MM.1S (cell line): ENCODE measurements around the gene DDX27.

ENCODE experiments used
- DNase-seq: peaks from one replicate; pipeline ENCODE4 v3.0.0-alpha.2; 2015
- H2AFZ ChIP-seq: fragments of 300-600 bp; sonication (generic); 2 replicates; pipeline ENCODE4 v1.6.0; 2016; ENCODE audit warnings: antibody characterized with exemption, low read length
- H3F3A ChIP-seq: fragments of 300-600 bp; sonication (generic); 2 replicates; pipeline ENCODE4 v1.6.1; 2016; ENCODE audit warnings: mild to moderate bottlenecking, antibody characterized with exemption, low read length, moderate library complexity, mixed read lengths; ENCODE audit not compliant: insufficient read depth
- H3K27ac ChIP-seq: fragments of 300-600 bp; sonication (generic); 2 replicates; pipeline ENCODE4 v1.5.1; 2016; ENCODE audit warnings: mild to moderate bottlenecking, low read length
- H3K27me3 ChIP-seq: fragments of 300-600 bp; sonication (generic); replicated peaks from 2 replicates; pipeline ENCODE4 v1.6.0; 2016; ENCODE audit warnings: low read length; ENCODE audit not compliant: insufficient read depth
- H3K36me3 ChIP-seq: fragments of 300-600 bp; sonication (generic); replicated peaks from 2 replicates; pipeline ENCODE4 v1.6.1; 2016; ENCODE audit warnings: mild to moderate bottlenecking, low read length, mixed read lengths; ENCODE audit not compliant: insufficient read depth
- H3K4me1 ChIP-seq: fragments of 300-600 bp; sonication (generic); 2 replicates; pipeline ENCODE4 v1.6.1; 2016; ENCODE audit warnings: low read length, mixed read lengths
- H3K4me2 ChIP-seq: fragments of 300-600 bp; sonication (generic); 2 replicates; pipeline ENCODE4 v1.6.0; 2016; ENCODE audit warnings: low read depth, low read length
- H3K4me3 ChIP-seq: fragments of 300-600 bp; sonication (generic); 2 replicates; pipeline ENCODE4 v1.5.1; 2016; ENCODE audit warnings: low read length, mixed read lengths
- H3K79me2 ChIP-seq: fragments of 300-600 bp; sonication (generic); 2 replicates; pipeline ENCODE4 v1.6.1; 2016; ENCODE audit warnings: mixed run types, low read length, mixed read lengths
- H3K9ac ChIP-seq: fragments of 300-600 bp; sonication (generic); 2 replicates; pipeline ENCODE4 v1.6.1; 2016; ENCODE audit warnings: low read length, mixed read lengths
- H3K9me2 ChIP-seq: fragments of 300-600 bp; sonication (generic); replicated peaks from 2 replicates; pipeline ENCODE4 v1.6.1; 2016; ENCODE audit warnings: mild to moderate bottlenecking, low read length, mixed read lengths; ENCODE audit not compliant: insufficient read depth
- H3K9me3 ChIP-seq: fragments of 300-600 bp; sonication (generic); replicated peaks from 2 replicates; pipeline ENCODE4 v1.6.1; 2016; ENCODE audit warnings: mild to moderate bottlenecking, low read length, mixed read lengths; ENCODE audit not compliant: insufficient read depth
- H4K20me1 ChIP-seq: fragments of 300-600 bp; sonication (generic); 2 replicates; pipeline ENCODE4 v1.6.1; 2016; ENCODE audit warnings: mild to moderate bottlenecking, low read length, moderate library complexity, mixed read lengths; ENCODE audit not compliant: insufficient read depth
- EZH2 ChIP-seq: fragments of 300-600 bp; sonication (generic); optimal IDR thresholded peaks from 2 replicates; pipeline ENCODE3; 2017; ENCODE audit warnings: low read depth, mild to moderate bottlenecking, antibody characterized with exemption, low read length, mixed read lengths
- EZH2phosphoT487 ChIP-seq: fragments of 300-600 bp; sonication (generic); IDR thresholded peaks from 2 replicates; pipeline ENCODE4 v1.6.1; 2018; ENCODE audit warnings: antibody characterized with exemption, low read length
- TF ChIP-seq, protein P1 (sequence below): fragments of 300-600 bp; sonication (generic); IDR thresholded peaks from 2 replicates; pipeline ENCODE4 v1.5.1; 2016; ENCODE audit warnings: antibody characterized with exemption, low read length, mixed read lengths

The DDX27 gene

DNA sequence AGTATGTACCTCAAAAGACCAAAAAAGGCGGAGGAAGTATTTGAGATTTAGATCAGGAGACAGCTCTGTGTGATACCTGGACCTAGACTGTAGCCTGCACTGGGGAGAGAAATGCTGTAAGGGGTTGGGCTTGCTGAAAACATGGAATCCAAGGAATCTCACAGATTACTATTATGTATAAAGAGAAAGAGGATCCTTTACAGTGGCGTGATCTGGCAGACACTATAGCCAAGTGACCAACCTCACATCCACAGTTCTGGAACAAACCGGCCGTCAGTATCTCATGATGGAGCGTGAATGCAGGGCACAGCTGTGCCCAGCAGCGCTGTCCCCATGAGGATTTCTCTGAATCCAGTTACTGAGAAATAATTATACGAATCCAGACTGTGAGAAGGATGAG lies 12.3 kb downstream of the DDX27 start:
- Histone ChIP-seq H3K36me3 (no peaks in the 10 kb centered on the region), H4K20me1 (no peaks in the 10 kb centered on the region), H3K79me2 (no peaks in the 10 kb centered on the region), H3K9ac (no peak overlapping the region), H2AFZ (no peak overlapping the region), H3F3A (no peaks in the 10 kb centered on the region), H3K27me3 (no peaks in the 10 kb centered on the region), H3K4me2 (no peak overlapping the region), H3K27ac (no peak overlapping the region), H3K4me3 (no peak overlapping the region), H3K9me3 (no peaks in the 10 kb centered on the region), H3K4me1 (no peaks in the 10 kb centered on the region), H3K9me2 (no peaks in the 10 kb centered on the region)
- no peak for TF ChIP-seq EZH2phosphoT487
- TF ChIP-seq, protein P1, sequence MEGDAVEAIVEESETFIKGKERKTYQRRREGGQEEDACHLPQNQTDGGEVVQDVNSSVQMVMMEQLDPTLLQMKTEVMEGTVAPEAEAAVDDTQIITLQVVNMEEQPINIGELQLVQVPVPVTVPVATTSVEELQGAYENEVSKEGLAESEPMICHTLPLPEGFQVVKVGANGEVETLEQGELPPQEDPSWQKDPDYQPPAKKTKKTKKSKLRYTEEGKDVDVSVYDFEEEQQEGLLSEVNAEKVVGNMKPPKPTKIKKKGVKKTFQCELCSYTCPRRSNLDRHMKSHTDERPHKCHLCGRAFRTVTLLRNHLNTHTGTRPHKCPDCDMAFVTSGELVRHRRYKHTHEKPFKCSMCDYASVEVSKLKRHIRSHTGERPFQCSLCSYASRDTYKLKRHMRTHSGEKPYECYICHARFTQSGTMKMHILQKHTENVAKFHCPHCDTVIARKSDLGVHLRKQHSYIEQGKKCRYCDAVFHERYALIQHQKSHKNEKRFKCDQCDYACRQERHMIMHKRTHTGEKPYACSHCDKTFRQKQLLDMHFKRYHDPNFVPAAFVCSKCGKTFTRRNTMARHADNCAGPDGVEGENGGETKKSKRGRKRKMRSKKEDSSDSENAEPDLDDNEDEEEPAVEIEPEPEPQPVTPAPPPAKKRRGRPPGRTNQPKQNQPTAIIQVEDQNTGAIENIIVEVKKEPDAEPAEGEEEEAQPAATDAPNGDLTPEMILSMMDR = no peak
- no peak for TF ChIP-seq EZH2
- DNase-seq = no peak

DNA sequence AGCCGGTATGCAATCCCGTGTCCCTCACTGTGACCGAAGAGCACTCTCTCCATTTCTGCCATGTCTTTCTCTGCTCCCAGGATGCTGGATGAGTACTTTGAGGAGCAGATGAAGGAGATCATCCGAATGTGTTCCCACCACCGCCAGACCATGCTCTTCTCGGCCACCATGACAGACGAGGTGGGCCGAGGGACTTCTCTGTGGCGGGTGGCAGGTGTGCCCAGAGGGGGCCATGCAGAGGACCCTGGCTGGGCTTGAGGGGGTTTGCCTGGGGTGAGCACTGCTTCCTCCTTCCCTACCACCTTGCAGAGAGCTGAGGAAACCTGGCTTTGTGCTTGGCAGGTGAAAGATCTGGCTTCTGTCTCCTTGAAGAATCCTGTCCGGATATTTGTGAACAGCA lies 14.0 kb downstream of the DDX27 start:
- no peaks in the 10 kb centered on the region for H3K27me3 ChIP-seq
- DNase-seq = no peak
- H3K4me1 ChIP-seq = no peaks in the 10 kb centered on the region
- no peak overlapping the region for H3K9ac ChIP-seq
- no peaks in the 10 kb centered on the region for H3K9me3 ChIP-seq
- no peak overlapping the region for H3K4me2 ChIP-seq
- no peak overlapping the region for H2AFZ ChIP-seq
- no peak overlapping the region for H3K4me3 ChIP-seq
- no peaks in the 10 kb centered on the region for H3K9me2 ChIP-seq
- H3F3A ChIP-seq = no peaks in the 10 kb centered on the region
- H4K20me1 ChIP-seq = no peaks in the 10 kb centered on the region
- TF ChIP-seq EZH2phosphoT487 (no peak), EZH2 (no peak)
- no peaks in the 10 kb centered on the region for H3K79me2 ChIP-seq
- H3K36me3 ChIP-seq = no peaks in the 10 kb centered on the region; the same call in 1 of the 2 replicates
- H3K27ac ChIP-seq = no peak overlapping the region

DNA sequence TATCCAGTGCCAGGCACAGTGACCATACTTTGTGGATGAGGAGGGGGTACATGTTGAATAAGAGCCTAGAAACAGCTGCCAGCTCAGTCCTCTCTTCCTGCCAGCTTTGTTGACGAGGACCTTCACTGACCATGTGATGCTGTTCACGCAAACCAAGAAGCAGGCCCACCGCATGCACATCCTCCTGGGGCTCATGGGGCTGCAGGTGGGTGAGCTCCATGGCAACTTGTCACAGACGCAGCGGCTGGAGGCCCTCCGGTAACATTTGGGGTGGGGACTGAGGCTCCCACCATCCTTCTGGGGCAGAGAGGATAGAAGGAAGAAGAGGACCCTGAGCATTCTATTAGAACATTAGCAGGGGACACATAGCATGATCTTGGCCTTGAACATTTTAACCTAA lies 15.6 kb downstream of the DDX27 start:
- H3K27ac ChIP-seq = no peak overlapping the region
- DNase-seq = no peak
- H3K27me3 ChIP-seq = no peaks in the 10 kb centered on the region
- no peak overlapping the region for H3K9ac ChIP-seq
- no peaks in the 10 kb centered on the region for H3K4me1 ChIP-seq
- H3K36me3 ChIP-seq = peaks cover 3% of the 10 kb centered on the region
- H3K4me3 ChIP-seq = no peak overlapping the region
- H3F3A ChIP-seq = no peaks in the 10 kb centered on the region
- H3K9me2 ChIP-seq = no peaks in the 10 kb centered on the region
- no peak overlapping the region for H2AFZ ChIP-seq
- TF ChIP-seq EZH2phosphoT487 (no peak), EZH2 (no peak)
- TF ChIP-seq, protein P1 = no peak
- H3K9me3 ChIP-seq = no peaks in the 10 kb centered on the region
- H3K79me2 ChIP-seq = no peaks in the 10 kb centered on the region
- H3K4me2 ChIP-seq = no peak overlapping the region
- H4K20me1 ChIP-seq = no peaks in the 10 kb centered on the region

DNA sequence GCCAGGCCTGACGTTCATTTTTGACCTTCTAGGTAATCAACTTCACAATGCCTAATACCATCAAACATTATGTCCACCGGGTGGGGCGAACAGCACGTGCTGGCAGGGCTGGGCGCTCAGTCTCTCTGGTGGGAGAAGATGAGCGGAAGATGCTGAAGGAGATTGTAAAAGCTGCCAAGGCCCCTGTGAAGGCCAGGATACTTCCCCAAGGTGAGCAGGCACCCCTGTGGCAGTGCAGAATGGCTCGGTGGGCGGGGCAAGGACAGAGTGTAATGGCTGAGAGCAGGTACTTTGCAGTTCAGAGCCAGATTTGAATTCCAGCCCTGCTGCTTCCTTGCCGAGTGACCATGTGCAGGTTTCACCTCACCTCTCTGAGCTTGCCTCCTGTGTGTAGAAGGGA lies 17.1 kb downstream of the DDX27 start:
- Histone ChIP-seq H3K4me1 (no peaks in the 10 kb centered on the region), H3K79me2 (no peaks in the 10 kb centered on the region), H4K20me1 (no peaks in the 10 kb centered on the region), H3K36me3 (peaks cover 3% of the 10 kb centered on the region), H3K4me2 (no peak overlapping the region), H2AFZ (no peak overlapping the region), H3K9ac (no peak overlapping the region), H3K4me3 (no peak overlapping the region), H3K27ac (no peak overlapping the region), H3K9me3 (no peaks in the 10 kb centered on the region), H3K27me3 (no peaks in the 10 kb centered on the region), H3K9me2 (no peaks in the 10 kb centered on the region), H3F3A (no peaks in the 10 kb centered on the region)
- no peak for DNase-seq
- no peak for TF ChIP-seq EZH2phosphoT487
- TF ChIP-seq, protein P1 = no peak
- TF ChIP-seq EZH2 = no peak
